GM12878 (cell line): Measurements from ENCODE around the gene MYB. TPM values are rescaled to one million over a fixed set of nuclear protein-coding genes. Genes with fewer than 3 reads are reported as not detected.

Experiments used
- ATAC-seq: fragments of 200-7000 bp; cut with Tn5 transposase; 3 replicates; pipeline ENCODE4 v1.9.1; 2020; ENCODE audit warnings: mild to moderate bottlenecking, moderate library complexity
- BruUV-seq: library from RNA; stranded (reverse); fragments of 400-500 nt; replicated peaks from 2 replicates; lab custom pipeline; 2021; lab: Mats Ljungman, UMichigan
- CTCF ChIA-PET: fragments of 300-600 bp; sonication (Branson Sonifier 250); formaldehyde crosslinking; extraction: SDS; loops from one replicate; lab custom pipeline; 2021; ENCODE audit warnings: inconsistent platforms; lab: Yijun Ruan, JAX
- POLR2A ChIA-PET: fragments of 350-600 bp; formaldehyde crosslinking; extraction: SDS; loops from one replicate; lab custom pipeline; 2021; ENCODE audit warnings: inconsistent platforms; lab: Charles Lee
- RAD21 ChIA-PET: fragments of 300-600 bp; sonication (Branson Sonifier 250); formaldehyde crosslinking; loops from one replicate; lab custom pipeline; 2023; ENCODE audit warnings: antibody characterized with exemption; ENCODE audit not compliant: unreplicated experiment; lab: Charles Lee
- SMC1A ChIA-PET: fragments of 300-600 bp; sonication (Branson Sonifier 250); formaldehyde crosslinking; loops from one replicate; lab custom pipeline; 2023; ENCODE audit not compliant: unreplicated experiment, uncharacterized antibody; lab: Charles Lee
- DNase-seq: peaks from one replicate; pipeline ENCODE4 v3.0.0-alpha.2; 2011; ENCODE audit warnings: low read depth, low spot score
- FAIRE-seq: peaks from 3 replicates; lab custom pipeline; 2011; peaks lifted over from hg19 to GRCh38; lab: Jason Lieb, UNC
- H2AFZ ChIP-seq: 2 replicates; pipeline ENCODE4 v1.6.0; 2011; ENCODE audit warnings: low read depth, low read length, control low read depth; ENCODE audit not compliant: control insufficient read depth
- H3K27ac ChIP-seq: 2 replicates; pipeline ENCODE4 v1.5.1; 2011; ENCODE audit warnings: control low read depth; ENCODE audit not compliant: control insufficient read depth, insufficient read depth
- H3K27me3 ChIP-seq, 2 experiments: replicated peaks in 1 of 2; 2 replicates each; pipeline versions ENCODE4 v1.6.0 to v1.6.1; 2011; ENCODE audit warnings: low read length in 1 of 2; ENCODE audit not compliant: control insufficient read depth in 2 of 2, insufficient read depth in 2 of 2
- H3K36me3 ChIP-seq, 2 experiments: 2 replicates each; pipeline ENCODE4 v1.5.1; 2011; ENCODE audit warnings: low read length in 1 of 2; ENCODE audit not compliant: control insufficient read depth in 2 of 2, insufficient read depth in 2 of 2
- H3K4me1 ChIP-seq: 2 replicates; pipeline ENCODE4 v1.6.1; 2011; ENCODE audit warnings: mild to moderate bottlenecking, low read length, moderate library complexity, mixed read lengths; ENCODE audit not compliant: control insufficient read depth, insufficient read depth
- H3K4me2 ChIP-seq: 2 replicates; pipeline ENCODE4 v1.6.0; 2011; ENCODE audit warnings: control low read depth; ENCODE audit not compliant: control insufficient read depth, insufficient read depth
- H3K4me3 ChIP-seq: fragments of 200-600 bp; sonication (generic); 2 replicates; pipeline ENCODE4 v1.5.1; 2016
- H3K79me2 ChIP-seq: 2 replicates; pipeline ENCODE4 v1.6.0; 2011; ENCODE audit warnings: low read length; ENCODE audit not compliant: control insufficient read depth, insufficient read depth
- H3K9ac ChIP-seq: 2 replicates; pipeline ENCODE4 v1.8.0; 2011; ENCODE audit warnings: low read length, control low read depth, mixed read lengths; ENCODE audit not compliant: control insufficient read depth, insufficient read depth
- H3K9me3 ChIP-seq: replicated peaks from 3 replicates; pipeline ENCODE4 v1.5.1; 2011; ENCODE audit warnings: mild to moderate bottlenecking, low read length; ENCODE audit not compliant: control insufficient read depth, insufficient read depth
- H4K20me1 ChIP-seq: 2 replicates; pipeline ENCODE4 v1.6.0; 2011; ENCODE audit not compliant: control insufficient read depth, insufficient read depth
- KAT2A ChIP-seq: conservative IDR thresholded peaks from 2 replicates; pipeline ENCODE4 v1.6.1; 2011; ENCODE audit warnings: low read depth, low read length; ENCODE audit not compliant: control insufficient read depth
- MYC ChIP-seq: IDR thresholded peaks from 2 replicates; pipeline ENCODE4 v1.6.1; 2011; ENCODE audit warnings: mild to moderate bottlenecking, low read length, moderate library complexity, inconsistent platforms; ENCODE audit not compliant: insufficient read depth, insufficient replicate concordance, insufficient read length, severe bottlenecking
- STAT1 ChIP-seq: fragments of 450-650 bp; conservative IDR thresholded peaks from 2 replicates; pipeline ENCODE4 v1.6.1; 2014; ENCODE audit warnings: antibody characterized with exemption, mild to moderate bottlenecking
- ZNF207 ChIP-seq: fragments of 450-650 bp; IDR thresholded peaks from 2 replicates; pipeline ENCODE4 v1.6.1; 2014; ENCODE audit warnings: antibody characterized with exemption, mild to moderate bottlenecking, borderline replicate concordance
- ZZZ3 ChIP-seq: IDR thresholded peaks from 2 replicates; pipeline ENCODE4 v1.6.1; 2011; ENCODE audit warnings: low read depth; ENCODE audit not compliant: control insufficient read depth, insufficient read length
- WGBS: methylation state at CpG from one replicate; pipeline ENCODE4 v1.1.6; 2016; ENCODE audit warnings: low lambda C conversion rate; ENCODE audit not compliant: insufficient replicate concordance, insufficient coverage; ENCODE audit errors: missing lambda C conversion rate; 5-methylcytosine and 5-hydroxymethylcytosine counted together
- in situ Hi-C: fragments of 300-500 bp; cut with MboI; formaldehyde crosslinking; loops from 9 replicates; pipeline ENCODE4 v1.14.3; 2018; ENCODE audit warnings: mixed read lengths
- intact Hi-C: fragments of 100-400 bp; cut with micrococcal nuclease; formaldehyde crosslinking; loops from one replicate; pipeline ENCODE4 v1.14.2; 2022; ENCODE audit not compliant: unreplicated experiment
- polyA plus RNA-seq, 11 experiments: library from polyadenylated mRNA; depleted of rRNA in 4 of 11; unstranded in 6 of 11; stranded (reverse) in 5 of 11; fragments of >200 nt; fragmentation: Nextera tagmentation in 4 of 11; fragmentation: Illumina TruSeq in 1 of 11; extraction: Ambion mirVana in 4 of 11; extraction: Trizol in 1 of 11; gene quantifications; 1 replicate in 1 of 11; 2 replicates in 10 of 11; pipeline versions ENCODE4 v1.2.1 to v1.2.3, GENCODE V29; 2011 to 2016; ENCODE audit warnings: inconsistent platforms in 2 of 11, missing spikeins in 2 of 11, low read depth in 1 of 11
- total RNA-seq, 4 experiments: library from RNA; depleted of rRNA in 3 of 4; stranded (reverse); fragments of >200 nt in 3 of 4; fragmentation: Illumina TruSeq in 1 of 4; extraction: Trizol in 1 of 4; gene quantifications; 2 replicates each; pipeline versions ENCODE4 v1.2.1 to v1.2.3, GENCODE V29; 2013 to 2021
- TF ChIP-seq, protein P1 (sequence below): IDR thresholded peaks from 2 replicates; pipeline ENCODE4 v1.6.1; 2012; ENCODE audit warnings: improper control_type of control experiment, low read depth, low read length; ENCODE audit not compliant: insufficient replicate concordance
- TF ChIP-seq, protein P2 (sequence below): fragments of 450-650 bp; IDR thresholded peaks from 2 replicates; pipeline ENCODE4 v1.6.1; 2018; ENCODE audit warnings: borderline replicate concordance, mild to moderate bottlenecking; ENCODE audit not compliant: partially characterized antibody
- TF ChIP-seq, protein P3 (sequence below): fragments of 450-650 bp; IDR thresholded peaks from 2 replicates; pipeline ENCODE4 v1.6.1; 2016; ENCODE audit warnings: mild to moderate bottlenecking, moderate library complexity, borderline replicate concordance
- TF ChIP-seq, protein P4 (sequence below): IDR thresholded peaks from 2 replicates; pipeline ENCODE4 v1.6.1; 2012; ENCODE audit warnings: low read length, inconsistent platforms

The MYB gene
- total and polyA plus RNA-seq, 10 of the 15 experiments (the other 5 are each of a cell fraction or from before 2014, with no cell fraction given) = 7.0 to 29.8 (median 21.5) TPM

DNA sequence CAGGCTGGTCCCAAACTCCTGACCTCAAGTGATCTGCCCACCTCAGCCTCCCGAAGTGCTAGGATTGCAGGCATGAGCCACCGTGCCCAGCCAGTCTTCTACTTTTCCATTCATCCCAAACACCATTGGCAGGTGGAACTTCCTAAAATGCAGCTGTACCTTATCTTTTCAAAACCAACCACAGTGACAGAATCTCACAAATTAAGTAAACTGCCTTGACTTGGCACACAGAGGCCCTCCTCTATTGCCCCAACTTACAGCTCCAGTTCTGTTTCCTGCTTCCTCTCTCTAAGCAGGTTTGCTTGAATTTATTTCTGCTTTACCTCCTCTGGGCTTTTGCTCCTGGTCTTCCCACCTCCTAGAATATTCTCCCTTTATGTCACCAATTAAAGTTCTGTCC lies 7.6 kb downstream of the MYB start:
- Histone ChIP-seq H3K27me3 (no peaks in the 10 kb centered on the region), H3K36me3 (peaks cover 5 to 27% of the 10 kb centered on the region in 2 experiments), H3K9me3 (no peaks in the 10 kb centered on the region), H2AFZ (no peak overlapping the region), H3K27ac (no peak overlapping the region), H3K4me1 (peaks cover 19% of the 10 kb centered on the region), H3K9ac (no peak overlapping the region), H3K4me2 (no peak overlapping the region), H4K20me1 (no peaks in the 10 kb centered on the region), H3K79me2 (peaks cover 32% of the 10 kb centered on the region), H3K4me3 (no peak overlapping the region)
- ChIA-PET POLR2A (interaction anchor here (0.5 to 1.0 kb wide), 5 partner anchors 31 to 941 kb away, joined by 3 to 12 read pairs (median 6); no protein-coding TSS in a partner anchor), SMC1A (interaction anchor here (0.6 to 3.9 kb wide), 9 partner anchors 8 to 480 kb away, joined by 3 to 23 read pairs (median 4); no protein-coding TSS in a partner anchor), RAD21 (interaction anchor here (0.6 to 3.2 kb wide), 3 partner anchors 44 to 234 kb away, joined by 3 to 15 read pairs (median 3); no protein-coding TSS in a partner anchor), CTCF (interaction anchor here (0.7 to 3.3 kb wide), 3 partner anchors 45 to 234 kb away, joined by 3 to 26 read pairs (median 3); no protein-coding TSS in a partner anchor)
- ATAC-seq = no peak
- BruUV-seq = no TSS peak
- FAIRE-seq = no peak
- intact Hi-C loops = no loop called here
- no peak for DNase-seq
- in situ Hi-C loops = no loop called here
- WGBS = 100% methylated on average over 2 of the region's 2 CpGs
- TF ChIP-seq STAT1 (no peak), KAT2A (no peak), MYC (no peak), ZNF207 (no peak), ZZZ3 (no peak)
- TF ChIP-seq, protein P1, sequence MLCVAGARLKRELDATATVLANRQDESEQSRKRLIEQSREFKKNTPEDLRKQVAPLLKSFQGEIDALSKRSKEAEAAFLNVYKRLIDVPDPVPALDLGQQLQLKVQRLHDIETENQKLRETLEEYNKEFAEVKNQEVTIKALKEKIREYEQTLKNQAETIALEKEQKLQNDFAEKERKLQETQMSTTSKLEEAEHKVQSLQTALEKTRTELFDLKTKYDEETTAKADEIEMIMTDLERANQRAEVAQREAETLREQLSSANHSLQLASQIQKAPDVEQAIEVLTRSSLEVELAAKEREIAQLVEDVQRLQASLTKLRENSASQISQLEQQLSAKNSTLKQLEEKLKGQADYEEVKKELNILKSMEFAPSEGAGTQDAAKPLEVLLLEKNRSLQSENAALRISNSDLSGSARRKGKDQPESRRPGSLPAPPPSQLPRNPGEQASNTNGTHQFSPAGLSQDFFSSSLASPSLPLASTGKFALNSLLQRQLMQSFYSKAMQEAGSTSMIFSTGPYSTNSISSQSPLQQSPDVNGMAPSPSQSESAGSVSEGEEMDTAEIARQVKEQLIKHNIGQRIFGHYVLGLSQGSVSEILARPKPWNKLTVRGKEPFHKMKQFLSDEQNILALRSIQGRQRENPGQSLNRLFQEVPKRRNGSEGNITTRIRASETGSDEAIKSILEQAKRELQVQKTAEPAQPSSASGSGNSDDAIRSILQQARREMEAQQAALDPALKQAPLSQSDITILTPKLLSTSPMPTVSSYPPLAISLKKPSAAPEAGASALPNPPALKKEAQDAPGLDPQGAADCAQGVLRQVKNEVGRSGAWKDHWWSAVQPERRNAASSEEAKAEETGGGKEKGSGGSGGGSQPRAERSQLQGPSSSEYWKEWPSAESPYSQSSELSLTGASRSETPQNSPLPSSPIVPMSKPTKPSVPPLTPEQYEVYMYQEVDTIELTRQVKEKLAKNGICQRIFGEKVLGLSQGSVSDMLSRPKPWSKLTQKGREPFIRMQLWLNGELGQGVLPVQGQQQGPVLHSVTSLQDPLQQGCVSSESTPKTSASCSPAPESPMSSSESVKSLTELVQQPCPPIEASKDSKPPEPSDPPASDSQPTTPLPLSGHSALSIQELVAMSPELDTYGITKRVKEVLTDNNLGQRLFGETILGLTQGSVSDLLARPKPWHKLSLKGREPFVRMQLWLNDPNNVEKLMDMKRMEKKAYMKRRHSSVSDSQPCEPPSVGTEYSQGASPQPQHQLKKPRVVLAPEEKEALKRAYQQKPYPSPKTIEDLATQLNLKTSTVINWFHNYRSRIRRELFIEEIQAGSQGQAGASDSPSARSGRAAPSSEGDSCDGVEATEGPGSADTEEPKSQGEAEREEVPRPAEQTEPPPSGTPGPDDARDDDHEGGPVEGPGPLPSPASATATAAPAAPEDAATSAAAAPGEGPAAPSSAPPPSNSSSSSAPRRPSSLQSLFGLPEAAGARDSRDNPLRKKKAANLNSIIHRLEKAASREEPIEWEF = no peak
- TF ChIP-seq, protein P2, sequence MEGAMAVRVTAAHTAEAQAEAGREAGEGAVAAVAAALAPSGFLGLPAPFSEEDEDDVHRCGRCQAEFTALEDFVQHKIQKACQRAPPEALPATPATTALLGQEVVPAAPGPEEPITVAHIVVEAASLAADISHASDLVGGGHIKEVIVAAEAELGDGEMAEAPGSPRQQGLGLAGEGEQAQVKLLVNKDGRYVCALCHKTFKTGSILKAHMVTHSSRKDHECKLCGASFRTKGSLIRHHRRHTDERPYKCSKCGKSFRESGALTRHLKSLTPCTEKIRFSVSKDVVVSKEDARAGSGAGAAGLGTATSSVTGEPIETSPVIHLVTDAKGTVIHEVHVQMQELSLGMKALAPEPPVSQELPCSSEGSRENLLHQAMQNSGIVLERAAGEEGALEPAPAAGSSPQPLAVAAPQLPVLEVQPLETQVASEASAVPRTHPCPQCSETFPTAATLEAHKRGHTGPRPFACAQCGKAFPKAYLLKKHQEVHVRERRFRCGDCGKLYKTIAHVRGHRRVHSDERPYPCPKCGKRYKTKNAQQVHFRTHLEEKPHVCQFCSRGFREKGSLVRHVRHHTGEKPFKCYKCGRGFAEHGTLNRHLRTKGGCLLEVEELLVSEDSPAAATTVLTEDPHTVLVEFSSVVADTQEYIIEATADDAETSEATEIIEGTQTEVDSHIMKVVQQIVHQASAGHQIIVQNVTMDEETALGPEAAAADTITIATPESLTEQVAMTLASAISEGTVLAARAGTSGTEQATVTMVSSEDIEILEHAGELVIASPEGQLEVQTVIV = no peak
- TF ChIP-seq, protein P3, sequence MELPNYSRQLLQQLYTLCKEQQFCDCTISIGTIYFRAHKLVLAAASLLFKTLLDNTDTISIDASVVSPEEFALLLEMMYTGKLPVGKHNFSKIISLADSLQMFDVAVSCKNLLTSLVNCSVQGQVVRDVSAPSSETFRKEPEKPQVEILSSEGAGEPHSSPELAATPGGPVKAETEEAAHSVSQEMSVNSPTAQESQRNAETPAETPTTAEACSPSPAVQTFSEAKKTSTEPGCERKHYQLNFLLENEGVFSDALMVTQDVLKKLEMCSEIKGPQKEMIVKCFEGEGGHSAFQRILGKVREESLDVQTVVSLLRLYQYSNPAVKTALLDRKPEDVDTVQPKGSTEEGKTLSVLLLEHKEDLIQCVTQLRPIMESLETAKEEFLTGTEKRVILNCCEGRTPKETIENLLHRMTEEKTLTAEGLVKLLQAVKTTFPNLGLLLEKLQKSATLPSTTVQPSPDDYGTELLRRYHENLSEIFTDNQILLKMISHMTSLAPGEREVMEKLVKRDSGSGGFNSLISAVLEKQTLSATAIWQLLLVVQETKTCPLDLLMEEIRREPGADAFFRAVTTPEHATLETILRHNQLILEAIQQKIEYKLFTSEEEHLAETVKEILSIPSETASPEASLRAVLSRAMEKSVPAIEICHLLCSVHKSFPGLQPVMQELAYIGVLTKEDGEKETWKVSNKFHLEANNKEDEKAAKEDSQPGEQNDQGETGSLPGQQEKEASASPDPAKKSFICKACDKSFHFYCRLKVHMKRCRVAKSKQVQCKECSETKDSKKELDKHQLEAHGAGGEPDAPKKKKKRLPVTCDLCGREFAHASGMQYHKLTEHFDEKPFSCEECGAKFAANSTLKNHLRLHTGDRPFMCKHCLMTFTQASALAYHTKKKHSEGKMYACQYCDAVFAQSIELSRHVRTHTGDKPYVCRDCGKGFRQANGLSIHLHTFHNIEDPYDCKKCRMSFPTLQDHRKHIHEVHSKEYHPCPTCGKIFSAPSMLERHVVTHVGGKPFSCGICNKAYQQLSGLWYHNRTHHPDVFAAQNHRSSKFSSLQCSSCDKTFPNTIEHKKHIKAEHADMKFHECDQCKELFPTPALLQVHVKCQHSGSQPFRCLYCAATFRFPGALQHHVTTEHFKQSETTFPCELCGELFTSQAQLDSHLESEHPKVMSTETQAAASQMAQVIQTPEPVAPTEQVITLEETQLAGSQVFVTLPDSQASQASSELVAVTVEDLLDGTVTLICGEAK = no peak
- TF ChIP-seq, protein P4, sequence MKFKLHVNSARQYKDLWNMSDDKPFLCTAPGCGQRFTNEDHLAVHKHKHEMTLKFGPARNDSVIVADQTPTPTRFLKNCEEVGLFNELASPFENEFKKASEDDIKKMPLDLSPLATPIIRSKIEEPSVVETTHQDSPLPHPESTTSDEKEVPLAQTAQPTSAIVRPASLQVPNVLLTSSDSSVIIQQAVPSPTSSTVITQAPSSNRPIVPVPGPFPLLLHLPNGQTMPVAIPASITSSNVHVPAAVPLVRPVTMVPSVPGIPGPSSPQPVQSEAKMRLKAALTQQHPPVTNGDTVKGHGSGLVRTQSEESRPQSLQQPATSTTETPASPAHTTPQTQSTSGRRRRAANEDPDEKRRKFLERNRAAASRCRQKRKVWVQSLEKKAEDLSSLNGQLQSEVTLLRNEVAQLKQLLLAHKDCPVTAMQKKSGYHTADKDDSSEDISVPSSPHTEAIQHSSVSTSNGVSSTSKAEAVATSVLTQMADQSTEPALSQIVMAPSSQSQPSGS = no peak
